ENCODE data around the gene DPEP2. TPM values are rescaled to one million over a fixed set of nuclear protein-coding genes. Genes with fewer than 3 reads are reported as not detected.

DPEP2 gene
- total RNA-seq, 1 donor from 2014 or later = not detected

DNA sequence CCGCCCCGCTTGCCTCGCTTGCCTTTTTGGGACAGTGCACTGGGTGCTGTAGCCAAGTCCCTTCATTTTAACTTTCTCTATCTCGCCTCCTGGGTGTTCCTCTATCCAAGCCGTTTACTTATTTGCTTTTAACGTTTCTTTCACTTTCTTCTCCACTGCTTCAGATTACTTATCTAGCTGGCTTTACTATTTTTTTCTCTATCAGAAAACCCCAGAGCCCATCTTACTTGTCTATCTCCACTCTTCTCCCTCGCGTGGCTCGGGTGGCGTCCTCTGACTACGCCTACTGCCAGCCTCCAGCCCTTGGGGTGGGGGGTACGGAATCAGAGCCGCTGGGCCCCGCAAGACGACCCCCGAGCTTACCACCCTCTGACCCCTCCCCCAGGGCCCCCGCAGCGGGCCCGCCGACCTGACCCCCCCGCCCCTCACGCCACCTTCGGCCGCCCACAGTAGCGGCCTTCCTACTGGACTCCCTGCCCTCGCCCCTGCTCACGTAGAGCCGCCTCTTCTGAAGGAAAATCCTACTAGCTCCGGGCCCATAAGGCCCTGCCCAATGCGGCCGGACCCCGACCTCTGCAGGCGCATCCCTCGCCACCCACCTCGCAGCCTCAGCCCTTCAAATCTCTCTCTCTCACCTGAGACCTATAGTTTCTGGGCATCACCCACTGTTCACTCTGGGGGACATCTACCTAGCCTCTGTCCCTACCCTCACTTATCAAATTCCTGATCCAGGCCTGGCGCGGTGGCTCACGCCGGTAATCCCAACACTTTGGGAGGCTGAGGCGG, 29.8 kb downstream of the DPEP2 start:
- peak overlapping the region; percentile 100 for H3K9ac ChIP-seq (ENCODE audit: low read length)
- Mint-ChIP-seq H3K27me3 (ENCODE audit: low read depth, unreplicated experiment) (peaks cover 7% of the 10 kb centered on the region), H3K9me3 (ENCODE audit: unreplicated experiment) (no peaks in the 10 kb centered on the region), H3K36me3 (ENCODE audit: low read depth, unreplicated experiment) (peaks cover 5% of the 10 kb centered on the region), H3K4me1 (ENCODE audit: low read depth, unreplicated experiment) (peaks cover 22% of the 10 kb centered on the region), H3K4me3 (ENCODE audit: unreplicated experiment) (peak overlapping the region; percentile 86), H3K27ac (ENCODE audit: unreplicated experiment) (peak overlapping the region; percentile 84)
- peaks cover 31% of the 10 kb centered on the region for H3K4me1 ChIP-seq (ENCODE audit: insufficient read depth, low read length)
- H4K20me1 ChIP-seq (ENCODE audit: insufficient read depth, low read length) = peaks cover 34% of the 10 kb centered on the region
- H3K4me3 ChIP-seq (ENCODE audit: insufficient read depth, low read depth, low read length) = peak overlapping the region; percentile 100
- H3K79me2 ChIP-seq (ENCODE audit: insufficient read depth, low read length) = peaks cover 39% of the 10 kb centered on the region
- H3K27me3 ChIP-seq (ENCODE audit: insufficient read depth, low read length) = no peaks in the 10 kb centered on the region
- peak overlapping the region; percentile 100 for H3K4me2 ChIP-seq (ENCODE audit: low read length)
- peak overlapping the region; percentile 95 for H2AFZ ChIP-seq (ENCODE audit: low read depth, low read length)
- no peaks in the 10 kb centered on the region for H3K36me3 ChIP-seq (ENCODE audit: insufficient read depth, low read length)
- H3K27ac ChIP-seq (ENCODE audit: low read depth, low read length) = no peak overlapping the region
- no peak for FAIRE-seq
- no peaks in the 10 kb centered on the region for H3K9me3 ChIP-seq (ENCODE audit: insufficient read depth, low read depth, low read length)
- TF ChIP-seq, protein P1, sequence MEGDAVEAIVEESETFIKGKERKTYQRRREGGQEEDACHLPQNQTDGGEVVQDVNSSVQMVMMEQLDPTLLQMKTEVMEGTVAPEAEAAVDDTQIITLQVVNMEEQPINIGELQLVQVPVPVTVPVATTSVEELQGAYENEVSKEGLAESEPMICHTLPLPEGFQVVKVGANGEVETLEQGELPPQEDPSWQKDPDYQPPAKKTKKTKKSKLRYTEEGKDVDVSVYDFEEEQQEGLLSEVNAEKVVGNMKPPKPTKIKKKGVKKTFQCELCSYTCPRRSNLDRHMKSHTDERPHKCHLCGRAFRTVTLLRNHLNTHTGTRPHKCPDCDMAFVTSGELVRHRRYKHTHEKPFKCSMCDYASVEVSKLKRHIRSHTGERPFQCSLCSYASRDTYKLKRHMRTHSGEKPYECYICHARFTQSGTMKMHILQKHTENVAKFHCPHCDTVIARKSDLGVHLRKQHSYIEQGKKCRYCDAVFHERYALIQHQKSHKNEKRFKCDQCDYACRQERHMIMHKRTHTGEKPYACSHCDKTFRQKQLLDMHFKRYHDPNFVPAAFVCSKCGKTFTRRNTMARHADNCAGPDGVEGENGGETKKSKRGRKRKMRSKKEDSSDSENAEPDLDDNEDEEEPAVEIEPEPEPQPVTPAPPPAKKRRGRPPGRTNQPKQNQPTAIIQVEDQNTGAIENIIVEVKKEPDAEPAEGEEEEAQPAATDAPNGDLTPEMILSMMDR (IDR thresholded peaks at IDR 0.05; ENCODE audit: insufficient read depth, low read depth, low read length) = no peak
- no peak for TF ChIP-seq EZH2 (IDR thresholded peaks at IDR 0.05; ENCODE audit: insufficient read depth, low read length)
- DNase-seq (ENCODE audit: low read depth) = no peak

DNA sequence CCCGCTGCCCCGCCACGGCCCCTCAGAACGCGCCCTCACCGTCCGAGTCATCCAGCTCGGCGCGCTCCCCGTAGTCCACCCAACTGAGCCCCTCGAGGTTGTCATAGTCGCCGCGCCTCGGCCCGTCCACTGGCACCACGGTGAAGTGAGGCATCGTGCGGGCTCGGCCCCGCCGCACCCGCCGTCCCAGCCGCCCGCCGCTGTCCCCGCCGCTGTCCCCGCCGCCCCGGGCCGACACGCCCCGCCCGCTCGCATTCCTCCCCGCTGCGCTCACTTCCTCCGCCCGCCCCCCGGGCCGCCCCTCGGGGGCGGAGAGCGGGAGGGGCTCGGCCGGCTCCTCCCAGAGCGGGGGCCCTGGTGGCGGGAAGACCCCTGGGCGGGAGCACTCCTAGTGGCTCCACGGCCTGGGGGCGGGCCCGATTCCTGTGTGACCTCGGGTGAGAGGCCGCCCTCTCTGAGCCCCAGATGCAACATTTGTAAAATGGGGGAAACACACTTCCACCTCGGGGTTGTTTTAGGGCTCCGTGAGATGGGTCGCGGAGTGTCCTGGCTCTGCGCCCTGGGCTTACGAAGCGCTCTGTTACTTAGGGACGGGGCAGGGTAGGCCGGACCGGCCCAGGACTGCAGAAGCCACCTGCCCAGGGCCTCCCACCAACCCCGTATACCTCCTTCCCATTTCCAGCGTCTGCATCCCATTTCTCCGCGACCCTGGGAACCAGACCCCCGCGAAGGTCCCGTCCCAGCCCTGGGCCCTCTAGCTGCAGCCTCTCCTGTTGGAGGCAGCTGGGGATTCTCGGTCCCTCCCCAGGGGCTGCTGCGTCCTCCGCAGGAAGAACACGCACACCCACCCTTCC, 30.7 kb downstream of the DPEP2 start, which contains the start of gene SLC12A4:
Gene SLC12A4, minus strand, starts transcription at position 238 of the 854 bp plus-strand sequence. Its CDS starts 84 bp downstream, at position 154.
- Histone ChIP-seq H4K20me1 (ENCODE audit: insufficient read depth, low read length) (peaks cover 42% of the 10 kb centered on the region), H3K9me3 (ENCODE audit: insufficient read depth, low read depth, low read length) (no peaks in the 10 kb centered on the region), H3K4me1 (ENCODE audit: insufficient read depth, low read length) (peaks cover 40% of the 10 kb centered on the region), H3K4me3 (ENCODE audit: insufficient read depth, low read depth, low read length) (peak within 1 kb of the TSS; percentile 100), H2AFZ (ENCODE audit: low read depth, low read length) (peak within 1 kb of the TSS; percentile 95), H3K27me3 (ENCODE audit: insufficient read depth, low read length) (no peaks in the 10 kb centered on the region), H3K4me2 (ENCODE audit: low read length) (peak within 1 kb of the TSS; percentile 100), H3K9ac (ENCODE audit: low read length) (peak within 1 kb of the TSS; percentile 100), H3K36me3 (ENCODE audit: insufficient read depth, low read length) (no peaks in the 10 kb centered on the region), H3K79me2 (ENCODE audit: insufficient read depth, low read length) (peaks cover 47% of the 10 kb centered on the region), H3K27ac (ENCODE audit: low read depth, low read length) (peak within 1 kb of the TSS; percentile 92)
- Mint-ChIP-seq H3K27ac (ENCODE audit: unreplicated experiment) (peak within 1 kb of the TSS; percentile 99), H3K4me3 (ENCODE audit: unreplicated experiment) (peak within 1 kb of the TSS; percentile 99), H3K9me3 (ENCODE audit: unreplicated experiment) (no peaks in the 10 kb centered on the region), H3K36me3 (ENCODE audit: low read depth, unreplicated experiment) (peaks cover 5% of the 10 kb centered on the region), H3K27me3 (ENCODE audit: low read depth, unreplicated experiment) (peaks cover 7% of the 10 kb centered on the region), H3K4me1 (ENCODE audit: low read depth, unreplicated experiment) (peaks cover 24% of the 10 kb centered on the region)
- TF ChIP-seq, protein P1 (IDR thresholded peaks at IDR 0.05; ENCODE audit: insufficient read depth, low read depth, low read length) = no peak
- TF ChIP-seq EZH2 (IDR thresholded peaks at IDR 0.05; ENCODE audit: insufficient read depth, low read length) = no peak
- FAIRE-seq = no peak
- peak; percentile 44 for DNase-seq (ENCODE audit: low read depth)
